Stimulated activated CD4-positive, alpha-beta T cell treated with anti-CD3 and anti-CD28 coated beads, Interleukin-15, amount 100 ng/mL, for 48 hours (primary cell): ENCODE data around the gene REXO4.
"Not testable (repeated sequence)": the region's sequence is repeated elsewhere in the genome, so short reads cannot be mapped to it uniquely, and the experiment has no call there.

Source experiments
- DNase-seq, 2 donors: peaks; one replicate each; pipeline ENCODE4 v3.0.0-alpha.2; 2020; ENCODE audit warnings: low read depth in 2 of 2

Gene REXO4

GRCh38 chr9:133421615-133422542 is 4.1 kb upstream of the REXO4 start, which contains the start of gene ADAMTS13:
Gene ADAMTS13 (plus strand): TSS chr9:133422367. CDS start chr9:133422444, 77 bp downstream.
- peak; percentile 26 to 48 for DNase-seq

GRCh38 chr9:133420392-133420827 is 2.6 kb upstream of the REXO4 start:
- no peak for DNase-seq

- no peak for DNase-seq
Measured at GRCh38 chr9:133419005-133419404, 1.2 kb upstream of the REXO4 start.

DNA sequence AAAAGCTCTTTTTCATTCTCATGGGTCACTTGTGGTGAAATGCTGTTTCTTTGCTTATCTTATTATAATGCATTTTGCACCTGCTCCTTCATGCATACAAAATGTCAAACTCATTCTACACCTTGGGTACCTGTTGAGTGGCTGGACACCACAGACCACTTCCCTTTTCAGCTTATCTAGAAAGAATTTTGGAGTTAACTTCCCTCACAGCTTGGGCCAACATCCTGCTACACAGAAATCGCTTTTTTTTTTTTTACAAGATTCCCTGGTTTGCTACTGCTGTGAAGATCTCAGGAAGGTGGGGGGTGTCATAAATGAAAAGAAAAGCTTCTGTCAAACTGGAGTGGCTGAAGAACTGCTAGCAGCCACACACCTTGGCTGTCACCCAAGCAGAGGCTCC is 2.6 kb downstream of the REXO4 start:
- no peak for DNase-seq

DNA sequence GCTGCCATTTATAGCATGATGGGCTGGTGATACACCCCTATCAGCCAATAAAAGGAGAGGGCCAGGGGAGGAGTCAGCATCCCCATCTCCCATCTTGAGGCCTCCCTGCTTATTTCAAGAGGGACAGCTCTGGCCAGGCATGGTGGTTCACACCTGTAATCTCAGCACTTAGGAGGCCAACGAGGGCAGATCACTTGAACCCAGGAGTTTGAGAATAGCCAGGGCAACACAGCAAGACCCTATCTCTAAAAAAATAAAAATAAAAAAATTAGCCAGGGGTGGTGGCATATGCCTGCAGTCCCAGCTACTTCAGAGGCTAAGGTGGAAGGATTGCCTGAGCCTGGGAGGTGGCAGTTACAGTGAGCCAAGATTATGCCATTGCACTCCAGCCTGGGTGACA is 9.8 kb downstream of the REXO4 start:
- no peak for DNase-seq

DNA sequence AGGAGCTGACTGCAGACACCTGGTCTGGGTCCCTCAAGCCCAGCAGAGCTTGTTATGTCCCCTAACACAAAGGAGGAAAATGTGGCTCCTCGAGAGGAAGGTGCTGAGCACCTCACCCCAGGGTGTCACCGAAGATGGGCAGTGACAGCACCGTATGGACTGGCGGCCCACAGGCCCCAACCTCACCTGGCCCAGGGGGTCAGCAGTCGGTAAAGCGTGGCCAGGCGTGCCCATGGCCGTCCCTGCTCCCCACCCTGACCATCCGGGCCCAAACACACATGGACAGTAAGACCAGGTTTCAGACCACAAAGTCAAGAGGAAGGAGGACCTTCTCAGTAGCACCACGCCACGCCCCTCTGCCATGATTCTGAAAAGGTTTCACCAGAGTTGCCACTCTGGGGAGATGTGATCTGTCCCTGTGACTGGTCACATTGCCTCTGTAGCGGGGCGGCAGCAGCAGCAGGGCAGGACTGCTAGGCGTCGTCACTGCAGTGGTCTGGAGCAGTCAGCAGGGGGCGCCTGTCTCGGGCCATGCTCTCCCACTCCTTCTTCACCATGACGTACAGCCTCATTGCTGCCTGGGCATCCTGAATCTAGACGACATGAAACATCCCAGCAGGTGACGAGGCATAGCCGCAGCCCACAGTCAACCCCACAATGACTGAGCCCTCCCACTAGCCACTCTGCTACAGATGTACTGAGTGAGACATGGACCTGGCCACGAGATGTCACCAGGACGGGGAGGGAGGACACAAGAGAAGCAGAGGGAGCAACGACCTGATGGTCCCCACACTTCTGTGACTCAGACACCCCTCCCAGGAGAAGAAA is 11.1 kb downstream of the REXO4 start:
- peak; percentile 80 to 82 for DNase-seq

- DNase-seq, result no peak
Measured at GRCh38 chr9:133405508-133406438, 12.0 kb downstream of the REXO4 start.

DNA sequence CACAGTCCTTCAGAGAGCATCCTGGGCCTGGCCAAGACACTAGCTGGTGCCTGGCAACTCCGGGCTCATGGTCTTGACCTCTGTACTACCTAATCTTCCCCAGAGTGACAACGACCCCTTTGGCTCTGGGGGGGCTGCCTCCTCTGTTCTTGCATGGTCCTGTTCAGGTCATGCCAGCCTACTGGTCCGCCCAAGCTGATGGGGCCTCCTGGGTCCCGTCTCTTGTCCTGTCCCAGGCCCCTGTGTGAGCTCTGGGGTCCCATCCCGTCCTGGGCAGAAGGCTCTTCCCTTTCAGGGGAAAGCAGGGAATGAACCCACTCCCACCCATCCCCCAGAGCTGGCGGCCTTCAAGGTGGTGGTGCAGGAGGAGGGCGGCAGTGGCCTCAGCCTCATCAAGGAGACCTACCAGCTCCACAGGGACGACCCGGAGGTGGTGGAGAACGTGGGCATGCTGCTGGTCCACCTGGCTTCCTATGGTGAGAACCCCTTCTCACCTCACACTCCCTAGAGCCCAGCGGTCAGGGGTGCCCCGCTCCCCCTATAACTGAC is 13.3 kb downstream of the REXO4 start:
- no peak for DNase-seq

DNA sequence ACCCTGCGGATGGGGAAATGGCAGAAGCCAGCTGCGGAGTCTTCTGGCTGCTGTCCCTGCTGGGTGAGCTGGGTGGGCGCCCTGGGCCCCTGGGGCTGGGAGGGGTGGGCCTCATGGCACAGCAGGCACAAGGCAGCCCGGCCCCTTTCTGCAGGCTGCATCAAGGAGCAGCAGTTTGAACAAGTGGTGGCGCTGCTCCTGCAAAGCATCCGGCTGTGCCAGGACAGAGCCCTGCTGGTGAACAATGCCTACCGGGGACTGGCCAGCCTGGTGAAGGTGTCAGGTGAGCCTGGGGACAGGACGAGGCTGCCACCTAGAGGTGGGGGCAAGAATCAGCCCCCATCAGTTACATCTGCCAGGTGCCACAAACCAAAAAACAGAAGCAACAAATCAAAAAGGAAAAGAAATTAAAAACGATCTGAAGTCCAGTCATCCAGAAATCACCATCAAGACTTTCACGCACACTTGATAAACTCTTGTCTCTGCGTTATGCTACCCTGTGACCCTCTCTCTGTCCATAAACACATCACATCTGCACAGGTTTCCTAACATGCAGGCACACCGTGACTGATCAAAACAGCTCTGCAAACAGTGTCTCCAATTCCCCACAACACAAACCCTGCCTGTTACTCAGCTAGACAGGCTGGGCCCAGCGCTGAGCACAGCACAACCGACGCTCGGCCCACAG is 13.9 kb downstream of the REXO4 start:
- DNase-seq, result peak; percentile 37 to 51

DNA sequence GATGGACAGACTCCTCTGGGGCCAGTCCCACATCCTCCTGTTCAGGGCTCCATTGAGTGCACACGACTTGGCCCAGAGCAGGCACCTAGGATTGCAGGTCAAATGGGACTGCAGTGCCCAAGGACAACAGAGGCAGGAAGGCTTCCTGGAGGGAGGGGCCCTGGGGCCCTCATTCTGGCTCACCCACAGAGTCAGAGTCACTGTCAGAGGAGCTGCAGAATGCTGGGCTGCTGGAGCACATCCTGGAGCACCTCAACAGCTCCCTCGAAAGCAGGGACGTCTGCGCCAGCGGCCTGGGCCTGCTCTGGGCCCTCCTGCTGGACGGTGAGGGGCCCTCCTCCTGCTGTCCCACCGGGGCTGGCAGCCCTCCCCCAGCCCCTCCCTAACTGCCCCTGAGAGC is 15.1 kb downstream of the REXO4 start:
- DNase-seq, result no peak

- DNase-seq, result no peak
Measured at GRCh38 chr9:133401588-133401987, 16.2 kb downstream of the REXO4 start.

- DNase-seq, result no peak
Measured at GRCh38 chr9:133400292-133400691, 17.5 kb downstream of the REXO4 start.

GRCh38 chr9:133397895-133398294 is 19.9 kb downstream of the REXO4 start:
- no peak for DNase-seq

DNA sequence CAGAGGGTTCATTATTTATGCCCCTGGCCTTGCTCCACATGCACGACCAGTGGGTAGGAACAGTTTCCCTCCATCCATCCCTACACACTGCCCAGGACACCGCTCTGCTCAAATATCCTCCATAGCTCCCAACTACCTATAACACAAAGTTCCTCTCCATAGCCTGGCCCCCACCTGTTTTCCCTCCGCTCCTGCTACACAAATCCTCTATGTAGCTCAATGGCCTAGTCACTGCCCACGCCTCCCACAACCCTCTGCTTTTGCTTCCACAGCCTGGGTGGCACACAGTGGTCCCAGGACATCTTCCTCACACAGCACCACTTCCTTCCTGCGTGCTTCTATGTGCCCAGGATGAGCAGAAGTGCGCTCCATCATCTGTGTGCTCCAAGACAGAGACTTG is 20.4 kb downstream of the REXO4 start:
- DNase-seq, result no peak

GRCh38 chr9:133396952-133397351 is 20.9 kb downstream of the REXO4 start:
- no peak for DNase-seq

DNA sequence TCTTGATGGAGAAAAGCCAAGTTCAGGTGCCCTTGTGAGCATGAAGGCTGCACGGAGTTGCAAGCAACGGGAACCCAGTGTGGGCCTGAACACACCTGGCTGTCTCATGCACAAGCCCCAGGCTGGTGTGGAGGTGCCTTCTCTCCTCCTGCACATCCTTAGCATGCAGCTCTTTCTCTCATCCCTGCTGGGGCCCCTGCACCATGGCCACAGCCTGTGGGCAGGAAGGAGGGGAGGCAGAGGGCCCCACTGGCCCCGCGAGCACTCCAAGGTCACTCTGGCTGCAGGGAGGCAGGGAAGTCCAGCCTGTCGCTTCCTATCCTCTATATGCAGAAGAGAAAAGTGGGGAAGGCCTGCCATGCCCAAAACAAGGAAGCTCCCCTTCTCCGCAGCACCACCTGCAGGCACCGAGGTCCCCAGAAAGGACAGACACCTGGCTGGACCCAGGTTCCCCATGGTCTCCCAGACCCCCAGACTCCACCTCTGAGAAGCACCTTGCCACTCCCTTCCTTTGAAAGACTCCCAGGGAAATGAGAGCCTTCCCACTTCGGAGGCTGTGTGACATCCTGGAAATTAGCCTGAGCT is 23.0 kb downstream of the REXO4 start:
- no peak for DNase-seq

DNA sequence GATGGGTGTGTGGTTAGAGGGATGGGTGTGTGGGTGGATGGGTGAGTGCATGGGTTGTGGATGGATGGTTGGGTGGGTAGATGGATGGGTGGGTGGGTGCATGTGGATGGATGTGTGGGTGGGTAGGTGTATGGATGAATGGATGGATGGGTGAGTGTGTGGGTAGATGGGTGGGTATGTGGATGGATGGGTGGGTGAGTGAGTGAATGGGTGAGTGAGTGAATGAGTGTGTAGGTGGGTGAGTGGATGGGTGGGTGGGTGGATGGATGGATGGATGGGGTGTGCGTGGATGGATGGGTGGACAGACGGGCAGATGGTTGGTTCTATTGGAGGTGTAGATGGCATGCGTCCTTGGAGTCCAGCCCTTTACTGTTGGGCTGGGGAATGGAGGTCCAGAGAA is 24.4 kb downstream of the REXO4 start:
- no peak for DNase-seq

DNA sequence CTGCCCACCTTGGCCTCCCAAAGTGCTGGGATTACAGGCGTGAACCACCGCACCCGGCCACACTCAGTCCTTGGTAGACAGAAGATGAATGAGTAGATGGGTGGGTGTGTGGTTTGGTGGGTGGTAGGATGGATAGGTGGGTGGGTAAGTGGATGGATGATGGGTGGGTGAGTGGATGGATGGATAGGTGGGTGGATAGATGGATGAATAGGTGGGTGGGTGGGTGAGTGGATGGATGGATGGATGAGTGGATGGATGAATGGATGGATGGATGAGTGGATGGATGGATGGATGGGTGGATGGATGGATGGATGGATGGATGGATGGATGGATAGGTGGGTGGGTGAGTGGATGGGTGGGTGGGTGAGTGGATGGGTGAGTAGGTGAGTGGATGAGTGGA is 25.5 kb downstream of the REXO4 start:
- DNase-seq, result not testable (repeated sequence)

- DNase-seq, result not testable (repeated sequence)
Measured at GRCh38 chr9:133391449-133391848, 26.4 kb downstream of the REXO4 start.

DNA sequence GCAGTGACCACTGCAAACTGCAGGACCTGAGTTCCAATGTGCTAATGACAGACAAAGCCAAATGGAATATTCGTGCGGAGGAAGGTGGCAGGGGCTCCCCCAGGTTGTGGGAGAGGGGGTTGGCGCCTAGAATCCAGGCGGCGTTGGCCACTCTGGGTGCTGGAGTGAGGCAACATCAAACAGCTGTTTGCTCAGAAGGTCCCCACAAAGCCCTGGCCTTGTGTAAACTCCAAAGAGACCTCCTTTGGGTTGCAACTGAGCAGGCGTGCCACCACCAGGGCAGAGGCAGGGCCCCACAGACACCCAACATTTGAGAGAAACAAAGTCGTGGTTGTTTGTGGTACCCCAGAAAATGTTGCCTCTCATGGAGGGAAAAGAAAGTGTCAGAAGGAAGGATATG is 27.1 kb downstream of the REXO4 start:
- no peak for DNase-seq
